Activated T-helper 1 cell treated with anti-CD3 and anti-CD28 coated beads, Interleukin-12 subunit alpha, Interleukin-12 subunit beta, Interleukin-2, Interleukin-4 antibody, amounts not matched to agents 30 ng/mL and 10 ng/mL and 1 ng/mL, durations not matched to agents 14 hours and 24 hours and 36 hours (primary cell): ENCODE measurements around the gene CDAN1. TPM values are rescaled to one million over a fixed set of nuclear protein-coding genes. Genes with fewer than 3 reads are reported as not detected.

Source experiments
- DNase-seq: peaks from one replicate; pipeline ENCODE4 v3.0.0; 2021; ENCODE audit warnings: low spot score
- H3K27ac Mint-ChIP-seq: one replicate; pipeline ENCODE4 v1.8.0; 2021; ENCODE audit warnings: mild to moderate bottlenecking, mixed read lengths
- H3K27me3 Mint-ChIP-seq: one replicate; pipeline ENCODE4 v1.8.0; 2022; ENCODE audit warnings: mild to moderate bottlenecking, moderate library complexity, mixed read lengths; ENCODE audit not compliant: insufficient read depth
- H3K36me3 Mint-ChIP-seq: one replicate; pipeline ENCODE4 v1.8.0; 2021; ENCODE audit warnings: low read depth, mixed read lengths
- H3K4me1 Mint-ChIP-seq: one replicate; pipeline ENCODE4 v1.8.0; 2021; ENCODE audit warnings: low read depth, mixed read lengths
- H3K4me3 Mint-ChIP-seq: one replicate; pipeline ENCODE4 v1.8.0; 2021; ENCODE audit warnings: mild to moderate bottlenecking, moderate library complexity, mixed read lengths
- H3K9me3 Mint-ChIP-seq: one replicate; pipeline ENCODE4 v1.8.0; 2021; ENCODE audit warnings: mixed read lengths
- intact Hi-C: fragments of 100-400 bp; cut with micrococcal nuclease; formaldehyde crosslinking; loops from one replicate; pipeline ENCODE4 v1.15.1; 2024
- total RNA-seq: library from RNA; stranded (reverse); gene quantifications from 2 replicates; pipeline ENCODE4 v1.2.3, GENCODE V29; 2022

The CDAN1 gene
- total RNA-seq, 1 donor from 2014 or later = 24.0 TPM

- intact Hi-C loops = loop anchor here (10.0 kb wide), 2 partner anchors 187 to 237 kb away; partner anchors contain the start of genes HAUS2, LRRC57, SNAP23 and ZNF106
- Mint-ChIP-seq H3K9me3 (no peaks in the 10 kb centered on the region), H3K4me3 (no peak overlapping the region)
Observed at GRCh38 chr15:42731461-42731860, 5.5 kb downstream of the CDAN1 start.

DNA sequence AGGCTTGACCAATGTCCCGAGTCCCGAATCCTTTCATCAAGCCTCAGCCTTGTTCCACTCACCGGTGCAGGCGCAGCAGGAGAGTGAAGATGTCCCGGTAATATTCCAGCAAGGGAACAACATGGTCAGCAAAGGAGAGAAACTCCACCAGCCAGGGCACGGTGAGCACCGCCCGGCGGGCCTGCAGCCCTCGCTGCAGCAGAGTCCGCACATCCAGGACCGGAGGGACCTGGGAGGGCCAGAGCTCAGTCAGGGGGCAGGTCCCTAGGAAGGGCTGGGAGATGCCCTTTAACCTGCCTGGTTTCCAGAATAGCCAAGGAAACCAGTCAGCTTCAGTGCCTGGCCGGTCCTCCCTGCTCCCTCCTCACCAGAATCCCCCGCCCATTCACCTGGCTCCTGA lies 6.4 kb downstream of the CDAN1 start:
- Mint-ChIP-seq H3K27ac (no peak overlapping the region), H3K4me3 (no peak overlapping the region), H3K27me3 (no peaks in the 10 kb centered on the region), H3K9me3 (no peaks in the 10 kb centered on the region), H3K36me3 (peaks cover 37% of the 10 kb centered on the region), H3K4me1 (no peaks in the 10 kb centered on the region)
- intact Hi-C loops = loop anchor here (10.0 kb wide), 2 partner anchors 186 to 236 kb away; partner anchors contain the start of genes HAUS2, LRRC57, SNAP23 and ZNF106
- DNase-seq = no peak

More at GRCh38 chr15:42731461-42731860, 5.5 kb downstream of the CDAN1 start:
- Mint-ChIP-seq H3K27me3 (no peaks in the 10 kb centered on the region), H3K4me1 (no peaks in the 10 kb centered on the region), H3K36me3 (peaks cover 38% of the 10 kb centered on the region), H3K27ac (no peak overlapping the region)
- no peak for DNase-seq

GRCh38 chr15:42730135-42730534 lies 6.8 kb downstream of the CDAN1 start:
- Mint-ChIP-seq H3K9me3 (no peaks in the 10 kb centered on the region), H3K36me3 (peaks cover 41% of the 10 kb centered on the region), H3K4me1 (no peaks in the 10 kb centered on the region), H3K27ac (no peak overlapping the region), H3K4me3 (no peak overlapping the region), H3K27me3 (no peaks in the 10 kb centered on the region)
- intact Hi-C loops = loop anchor here (10.0 kb wide), 2 partner anchors 185 to 235 kb away; partner anchors contain the start of genes HAUS2, LRRC57, SNAP23 and ZNF106
- DNase-seq = no peak

DNA sequence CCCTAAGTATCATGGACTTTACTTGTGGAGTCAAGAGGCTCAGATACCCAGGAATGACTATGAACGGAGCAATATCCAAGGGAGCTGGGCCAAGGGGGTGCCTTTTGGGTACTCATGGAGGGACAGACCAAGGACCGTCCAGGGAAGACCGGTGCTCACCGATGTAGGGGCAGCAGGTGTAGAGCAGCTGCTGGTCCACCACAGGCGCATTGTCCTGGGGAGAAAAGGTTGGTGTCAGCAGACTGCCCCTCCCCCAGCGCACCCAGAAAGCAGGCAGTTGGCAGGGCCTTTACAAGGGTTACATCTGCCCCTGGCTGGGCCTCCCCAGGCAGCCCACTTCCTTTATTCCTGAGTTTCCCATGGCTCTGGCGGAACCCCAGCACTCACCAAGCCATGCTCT lies 7.5 kb downstream of the CDAN1 start:
- H3K27ac Mint-ChIP-seq = no peak overlapping the region
- no peak for DNase-seq
- H3K27me3 Mint-ChIP-seq = no peaks in the 10 kb centered on the region
- H3K9me3 Mint-ChIP-seq = no peaks in the 10 kb centered on the region
- H3K4me1 Mint-ChIP-seq = no peaks in the 10 kb centered on the region
- peaks cover 46% of the 10 kb centered on the region for H3K36me3 Mint-ChIP-seq
- H3K4me3 Mint-ChIP-seq = no peak overlapping the region
- intact Hi-C loops = no loop called here

DNA sequence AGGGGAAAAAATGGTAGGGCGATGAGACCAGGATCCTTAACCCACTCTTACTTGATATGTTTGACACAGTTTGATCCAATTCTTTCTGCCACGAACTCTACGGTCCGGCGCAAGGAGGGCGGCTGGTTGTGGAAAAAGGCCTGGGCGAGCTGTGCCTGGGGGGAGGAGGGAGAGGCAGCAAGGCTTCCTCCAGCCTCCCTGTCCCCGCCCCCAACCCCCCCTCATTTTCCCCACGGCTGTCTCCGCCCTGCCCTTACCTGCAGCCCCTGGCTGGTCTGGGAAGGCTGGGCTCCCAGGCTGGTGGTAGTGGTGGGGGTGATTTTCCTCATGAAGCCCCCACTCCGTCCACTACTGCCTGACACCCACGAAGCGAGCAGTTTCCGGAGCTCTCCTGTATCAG lies 8.0 kb downstream of the CDAN1 start:
- Mint-ChIP-seq H3K36me3 (peaks cover 43% of the 10 kb centered on the region), H3K4me1 (no peaks in the 10 kb centered on the region), H3K27ac (no peak overlapping the region), H3K27me3 (no peaks in the 10 kb centered on the region), H3K9me3 (no peaks in the 10 kb centered on the region), H3K4me3 (no peak overlapping the region)
- DNase-seq = no peak
- intact Hi-C loops = no loop called here

DNA sequence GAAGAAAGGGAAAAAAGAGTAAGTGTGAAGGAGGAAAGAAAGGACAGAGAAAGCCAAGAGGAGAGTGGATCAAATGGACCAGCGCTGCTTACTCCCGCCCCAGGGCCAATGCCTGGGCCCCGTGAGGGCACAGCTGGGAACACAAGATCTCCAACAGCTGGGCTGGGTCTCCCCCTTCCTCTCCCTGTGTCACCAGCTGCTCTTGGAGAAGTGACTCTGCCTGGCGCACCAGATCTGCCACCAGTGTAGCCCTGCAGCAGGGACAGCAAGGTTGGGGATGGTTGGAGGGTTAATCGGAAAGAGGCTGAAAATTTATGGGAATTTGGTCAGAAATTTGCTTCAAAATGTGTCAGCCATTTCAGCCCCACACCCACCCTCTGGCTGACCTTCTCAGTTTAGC lies 8.4 kb downstream of the CDAN1 start:
- Mint-ChIP-seq H3K4me3 (no peak overlapping the region), H3K9me3 (no peaks in the 10 kb centered on the region), H3K27ac (no peak overlapping the region), H3K36me3 (peaks cover 40% of the 10 kb centered on the region), H3K4me1 (no peaks in the 10 kb centered on the region), H3K27me3 (no peaks in the 10 kb centered on the region)
- DNase-seq = no peak
- intact Hi-C loops = no loop called here

DNA sequence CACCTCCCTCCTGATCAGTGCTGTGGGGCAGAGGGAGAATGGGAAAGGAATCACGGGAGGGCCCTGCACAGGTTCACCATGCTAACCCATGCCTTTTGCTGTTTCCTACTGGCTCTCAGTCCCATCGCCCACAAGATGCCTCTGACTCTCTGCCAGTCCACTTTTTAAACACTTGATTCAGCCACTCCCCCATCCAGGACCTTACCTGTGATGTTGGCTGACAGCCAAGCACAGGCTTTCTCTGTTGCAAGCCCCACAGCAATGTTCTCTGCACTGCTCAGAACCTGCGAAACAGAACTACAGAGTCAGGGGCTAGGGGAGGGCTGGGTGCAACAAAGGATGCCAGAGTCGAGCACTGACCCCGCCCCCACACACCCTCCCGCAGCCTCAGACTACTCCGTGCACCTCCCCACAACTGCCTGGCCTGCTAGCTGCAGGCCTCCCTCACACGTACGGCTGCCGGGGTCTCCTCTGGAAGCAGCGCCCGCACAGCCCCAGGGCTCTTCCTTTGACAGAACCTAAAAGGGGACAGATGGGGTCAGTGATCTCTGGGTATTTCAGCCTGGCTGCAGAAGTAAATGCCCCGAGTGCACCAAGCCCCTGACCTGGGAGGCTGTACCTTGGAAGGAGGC lies 9.1 kb downstream of the CDAN1 start:
- intact Hi-C loops = no loop called here
- Mint-ChIP-seq H3K9me3 (no peaks in the 10 kb centered on the region), H3K27me3 (no peaks in the 10 kb centered on the region), H3K4me3 (no peak overlapping the region), H3K27ac (no peak overlapping the region), H3K4me1 (no peaks in the 10 kb centered on the region), H3K36me3 (peaks cover 37% of the 10 kb centered on the region)
- no peak for DNase-seq

DNA sequence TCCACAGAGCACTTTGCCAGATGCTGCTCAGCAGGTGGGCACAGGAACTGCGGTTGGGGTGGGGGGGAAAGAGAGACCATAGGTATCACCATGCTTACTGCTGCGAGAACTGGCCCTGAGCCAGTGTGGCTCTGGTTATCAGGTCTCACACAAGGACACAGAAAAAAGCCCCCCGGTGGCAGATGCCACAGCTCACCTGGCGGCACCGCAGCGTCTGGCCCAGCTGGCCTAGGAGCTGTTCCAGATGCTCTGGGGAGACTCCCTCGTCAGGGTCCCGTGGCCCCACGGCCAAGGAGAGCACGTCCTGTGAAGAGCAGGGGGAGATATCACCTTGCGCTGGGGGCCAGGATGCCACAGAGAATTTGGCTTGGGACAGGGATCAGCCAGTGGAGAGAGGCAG lies 10.8 kb downstream of the CDAN1 start:
- DNase-seq = no peak
- no peak overlapping the region for H3K27ac Mint-ChIP-seq
- no peaks in the 10 kb centered on the region for H3K4me1 Mint-ChIP-seq
- no peak overlapping the region for H3K4me3 Mint-ChIP-seq
- H3K9me3 Mint-ChIP-seq = no peaks in the 10 kb centered on the region
- peaks cover 29% of the 10 kb centered on the region for H3K36me3 Mint-ChIP-seq
- intact Hi-C loops = no loop called here
- no peaks in the 10 kb centered on the region for H3K27me3 Mint-ChIP-seq

GRCh38 chr15:42725331-42725903 lies 11.5 kb downstream of the CDAN1 start:
- Mint-ChIP-seq H3K27ac (no peak overlapping the region), H3K4me3 (no peak overlapping the region), H3K9me3 (no peaks in the 10 kb centered on the region), H3K27me3 (no peaks in the 10 kb centered on the region), H3K36me3 (peaks cover 27% of the 10 kb centered on the region), H3K4me1 (no peaks in the 10 kb centered on the region)
- intact Hi-C loops = no loop called here
- no peak for DNase-seq

- Mint-ChIP-seq H3K4me3 (no peak overlapping the region), H3K36me3 (peaks cover 23% of the 10 kb centered on the region), H3K9me3 (no peaks in the 10 kb centered on the region), H3K4me1 (no peaks in the 10 kb centered on the region), H3K27ac (no peak overlapping the region), H3K27me3 (no peaks in the 10 kb centered on the region)
- intact Hi-C loops = no loop called here
- no peak for DNase-seq
Observed at GRCh38 chr15:42724276-42724675, 12.7 kb downstream of the CDAN1 start.

DNA sequence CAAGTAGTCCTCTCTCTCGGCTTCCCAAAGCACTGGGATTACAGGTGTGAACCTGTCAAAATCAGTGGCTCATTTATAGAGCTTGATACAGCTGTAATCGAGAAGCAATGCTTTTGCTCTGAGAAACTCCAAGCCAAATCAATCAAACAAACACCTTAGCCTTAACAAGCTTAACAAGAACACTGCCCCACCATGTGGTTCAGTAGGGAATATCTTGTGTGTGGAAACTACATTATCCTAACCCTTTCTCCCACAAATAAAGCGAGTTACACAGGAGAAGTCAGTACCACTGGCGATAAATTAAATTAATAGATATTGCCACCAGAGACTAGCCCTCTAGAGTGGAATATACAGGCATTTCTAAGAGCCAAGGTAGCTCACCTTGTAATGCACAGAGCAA lies 13.9 kb downstream of the CDAN1 start:
- Mint-ChIP-seq H3K27me3 (no peaks in the 10 kb centered on the region), H3K27ac (no peak overlapping the region), H3K4me3 (no peak overlapping the region), H3K4me1 (no peaks in the 10 kb centered on the region), H3K9me3 (no peaks in the 10 kb centered on the region), H3K36me3 (peaks cover 19% of the 10 kb centered on the region)
- intact Hi-C loops = no loop called here
- DNase-seq = no peak

DNA sequence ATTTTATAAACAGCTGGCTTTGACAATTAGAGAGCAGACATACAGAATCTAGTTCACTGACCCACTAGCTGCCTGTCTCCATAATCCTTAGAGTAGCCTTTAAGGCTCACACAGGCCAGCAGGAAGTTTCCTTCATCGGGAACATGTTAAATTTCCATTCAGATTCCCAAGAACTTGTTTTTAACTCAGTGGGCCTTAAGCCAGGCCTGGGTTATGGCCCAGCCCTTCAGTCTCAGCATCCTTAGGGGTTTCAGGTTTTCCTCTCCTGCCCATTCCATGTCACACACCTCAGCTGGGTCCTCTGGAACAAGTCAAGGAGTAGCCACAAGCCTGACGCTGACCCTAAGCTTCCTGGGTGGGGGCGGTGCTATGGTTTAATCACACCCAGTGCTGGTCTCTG lies 15.0 kb downstream of the CDAN1 start:
- H3K9me3 Mint-ChIP-seq = no peaks in the 10 kb centered on the region
- intact Hi-C loops = no loop called here
- no peak for DNase-seq
- no peak overlapping the region for H3K27ac Mint-ChIP-seq
- peaks cover 16% of the 10 kb centered on the region for H3K36me3 Mint-ChIP-seq
- H3K4me3 Mint-ChIP-seq = no peak overlapping the region
- H3K27me3 Mint-ChIP-seq = no peaks in the 10 kb centered on the region
- H3K4me1 Mint-ChIP-seq = no peaks in the 10 kb centered on the region

DNA sequence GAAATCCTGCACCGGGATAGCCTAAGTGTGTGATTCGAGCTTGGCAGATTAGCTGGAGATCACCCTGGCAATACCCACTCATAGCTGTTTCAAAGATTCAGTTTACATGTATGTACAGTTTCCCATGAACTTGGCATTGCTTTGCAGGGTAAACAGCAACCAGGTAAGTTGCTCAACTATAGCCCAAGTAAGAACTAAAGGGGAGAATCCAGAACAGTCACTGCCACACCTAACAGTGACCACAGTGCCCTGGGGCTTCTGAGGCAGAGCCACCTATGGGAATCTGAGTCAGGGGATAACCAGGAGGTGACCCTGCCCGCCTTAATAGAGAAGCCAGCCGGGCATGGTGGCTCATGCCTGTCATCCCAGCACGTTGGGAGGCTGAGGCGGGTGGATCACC lies 15.9 kb downstream of the CDAN1 start:
- no peaks in the 10 kb centered on the region for H3K4me1 Mint-ChIP-seq
- no peaks in the 10 kb centered on the region for H3K27me3 Mint-ChIP-seq
- intact Hi-C loops = no loop called here
- H3K27ac Mint-ChIP-seq = no peak overlapping the region
- no peak overlapping the region for H3K4me3 Mint-ChIP-seq
- H3K9me3 Mint-ChIP-seq = no peaks in the 10 kb centered on the region
- H3K36me3 Mint-ChIP-seq = peaks cover 13% of the 10 kb centered on the region
- no peak for DNase-seq
